Nephron progenitor cell (in vitro differentiated cells): ENCODE results near the gene AFAP1.

ENCODE experiments used
- DNase-seq: peaks from one replicate; pipeline ENCODE4 v3.0.0; 2021
- H3K27ac Mint-ChIP-seq: 2 replicates; pipeline ENCODE4 v1.8.0; 2021; ENCODE audit warnings: mild to moderate bottlenecking, moderate library complexity, mixed read lengths
- H3K27me3 Mint-ChIP-seq: 2 replicates; pipeline ENCODE4 v1.8.0; 2021; ENCODE audit warnings: mild to moderate bottlenecking, low read depth, mixed read lengths; ENCODE audit not compliant: poor library complexity
- H3K36me3 Mint-ChIP-seq: 2 replicates; pipeline ENCODE4 v1.8.0; 2021; ENCODE audit warnings: low read depth, mixed read lengths
- H3K4me1 Mint-ChIP-seq: 2 replicates; pipeline ENCODE4 v1.8.0; 2021; ENCODE audit warnings: mixed read lengths
- H3K4me3 Mint-ChIP-seq: 2 replicates; pipeline ENCODE4 v1.8.0; 2021; ENCODE audit warnings: mild to moderate bottlenecking, moderate library complexity, mixed read lengths
- H3K9me3 Mint-ChIP-seq: 2 replicates; pipeline ENCODE4 v1.8.0; 2021; ENCODE audit warnings: mild to moderate bottlenecking, moderate library complexity, mixed read lengths
- TF ChIP-seq, protein P1 (sequence below): fragments of 200-600 bp; sonication (generic); IDR thresholded peaks from 2 replicates; pipeline ENCODE4 v1.5.0; 2021; ENCODE audit warnings: antibody characterized with exemption

Gene AFAP1

DNA sequence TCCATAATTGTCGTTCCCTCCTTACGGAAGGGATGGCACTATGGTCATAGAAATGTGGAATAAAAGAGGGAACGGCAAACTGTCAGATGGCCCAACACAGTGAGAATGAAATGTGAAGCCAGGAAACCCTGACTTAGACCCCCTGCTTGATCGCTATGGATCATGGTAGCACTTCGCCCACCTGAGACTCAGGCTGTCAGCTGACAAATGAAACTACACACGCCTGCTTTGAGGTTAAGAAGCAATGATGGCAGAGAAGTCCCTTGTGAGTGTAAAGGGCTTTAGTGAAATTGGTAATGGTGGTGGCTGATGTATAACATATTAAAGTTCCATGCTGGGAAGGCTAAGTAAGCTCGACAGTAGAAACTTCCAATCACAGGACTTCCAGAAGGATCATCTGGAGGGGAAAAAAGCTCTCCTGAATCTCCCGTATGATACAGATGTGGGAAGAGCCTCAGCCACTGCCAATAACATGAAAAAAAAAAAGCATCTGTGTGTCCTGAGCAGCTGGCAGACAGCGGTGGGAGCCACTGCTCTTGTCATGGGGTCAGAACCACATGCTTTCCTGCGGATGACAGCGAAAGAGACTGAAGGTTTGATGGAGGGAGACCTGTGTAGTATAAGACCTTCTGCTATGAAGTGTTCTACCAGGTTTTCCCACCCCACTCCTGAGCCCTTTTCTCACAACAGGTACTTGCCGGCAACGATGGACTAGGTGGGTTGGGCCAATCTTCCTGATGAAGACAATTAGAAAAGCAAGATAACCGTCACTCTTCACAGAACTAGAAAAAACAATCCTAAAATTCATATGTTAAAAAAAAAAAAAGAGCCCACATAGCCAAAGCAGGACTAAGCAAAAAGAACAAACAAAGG is 107.6 kb downstream of the AFAP1 start:
- H3K4me3 Mint-ChIP-seq, result no peak overlapping the region
- TF ChIP-seq, protein P1, sequence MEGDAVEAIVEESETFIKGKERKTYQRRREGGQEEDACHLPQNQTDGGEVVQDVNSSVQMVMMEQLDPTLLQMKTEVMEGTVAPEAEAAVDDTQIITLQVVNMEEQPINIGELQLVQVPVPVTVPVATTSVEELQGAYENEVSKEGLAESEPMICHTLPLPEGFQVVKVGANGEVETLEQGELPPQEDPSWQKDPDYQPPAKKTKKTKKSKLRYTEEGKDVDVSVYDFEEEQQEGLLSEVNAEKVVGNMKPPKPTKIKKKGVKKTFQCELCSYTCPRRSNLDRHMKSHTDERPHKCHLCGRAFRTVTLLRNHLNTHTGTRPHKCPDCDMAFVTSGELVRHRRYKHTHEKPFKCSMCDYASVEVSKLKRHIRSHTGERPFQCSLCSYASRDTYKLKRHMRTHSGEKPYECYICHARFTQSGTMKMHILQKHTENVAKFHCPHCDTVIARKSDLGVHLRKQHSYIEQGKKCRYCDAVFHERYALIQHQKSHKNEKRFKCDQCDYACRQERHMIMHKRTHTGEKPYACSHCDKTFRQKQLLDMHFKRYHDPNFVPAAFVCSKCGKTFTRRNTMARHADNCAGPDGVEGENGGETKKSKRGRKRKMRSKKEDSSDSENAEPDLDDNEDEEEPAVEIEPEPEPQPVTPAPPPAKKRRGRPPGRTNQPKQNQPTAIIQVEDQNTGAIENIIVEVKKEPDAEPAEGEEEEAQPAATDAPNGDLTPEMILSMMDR, result no peak
- peaks cover 30% of the 10 kb centered on the region for H3K9me3 Mint-ChIP-seq
- peaks cover 7% of the 10 kb centered on the region for H3K27me3 Mint-ChIP-seq
- H3K27ac Mint-ChIP-seq, result peak overlapping the region; percentile 90
- no peak for DNase-seq
- peaks cover 60% of the 10 kb centered on the region for H3K4me1 Mint-ChIP-seq
- peaks cover 90% of the 10 kb centered on the region for H3K36me3 Mint-ChIP-seq

DNA sequence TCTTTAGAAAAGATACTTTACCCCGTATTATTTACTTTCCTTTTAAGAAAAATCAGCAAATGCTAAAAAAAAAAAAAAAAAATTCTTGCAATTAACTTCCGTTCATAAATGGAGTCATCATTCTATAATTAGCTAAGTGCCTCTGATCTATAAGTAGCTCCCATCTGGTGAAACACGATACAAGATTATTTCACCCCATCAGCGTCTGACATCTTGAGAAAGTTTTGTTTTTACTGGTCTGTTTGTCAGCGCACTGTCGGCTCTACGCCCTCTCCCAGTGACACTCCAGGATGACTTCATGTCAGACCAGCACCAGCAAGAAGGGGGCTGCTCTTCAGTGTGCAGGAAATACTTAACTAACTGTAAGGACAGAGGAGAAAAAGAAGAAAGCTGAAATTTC is 108.3 kb downstream of the AFAP1 start:
- Mint-ChIP-seq H3K27me3 (peaks cover 7% of the 10 kb centered on the region), H3K27ac (peak overlapping the region; percentile 90), H3K9me3 (peaks cover 37% of the 10 kb centered on the region), H3K4me1 (peaks cover 64% of the 10 kb centered on the region), H3K4me3 (no peak overlapping the region), H3K36me3 (peaks cover 90% of the 10 kb centered on the region)
- DNase-seq, result no peak
- TF ChIP-seq, protein P1, result no peak

DNA sequence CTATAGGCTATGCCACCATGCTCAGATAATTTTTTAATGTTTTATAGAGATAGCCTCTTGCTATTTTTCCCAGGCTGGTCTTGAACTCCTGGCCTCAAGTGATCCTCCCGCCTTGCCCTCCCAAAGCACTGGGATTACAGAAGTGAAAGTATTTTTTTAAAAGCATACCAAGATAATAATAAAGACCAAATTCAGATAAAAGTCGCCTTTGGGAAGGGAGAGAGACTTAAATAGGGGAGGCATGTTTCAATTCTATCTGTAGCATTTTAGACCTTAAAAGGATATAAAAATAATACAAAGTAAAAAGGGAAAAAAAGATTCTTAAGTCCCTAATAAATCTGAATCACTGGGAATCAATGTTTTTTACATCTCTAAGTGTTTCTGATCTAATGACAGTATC is 108.9 kb downstream of the AFAP1 start:
- Mint-ChIP-seq H3K4me3 (no peak overlapping the region), H3K4me1 (peaks cover 70% of the 10 kb centered on the region), H3K27ac (peak overlapping the region; percentile 90), H3K36me3 (peaks cover 90% of the 10 kb centered on the region), H3K9me3 (peaks cover 38% of the 10 kb centered on the region), H3K27me3 (peaks cover 7% of the 10 kb centered on the region)
- TF ChIP-seq, protein P1, result no peak
- DNase-seq, result no peak

DNA sequence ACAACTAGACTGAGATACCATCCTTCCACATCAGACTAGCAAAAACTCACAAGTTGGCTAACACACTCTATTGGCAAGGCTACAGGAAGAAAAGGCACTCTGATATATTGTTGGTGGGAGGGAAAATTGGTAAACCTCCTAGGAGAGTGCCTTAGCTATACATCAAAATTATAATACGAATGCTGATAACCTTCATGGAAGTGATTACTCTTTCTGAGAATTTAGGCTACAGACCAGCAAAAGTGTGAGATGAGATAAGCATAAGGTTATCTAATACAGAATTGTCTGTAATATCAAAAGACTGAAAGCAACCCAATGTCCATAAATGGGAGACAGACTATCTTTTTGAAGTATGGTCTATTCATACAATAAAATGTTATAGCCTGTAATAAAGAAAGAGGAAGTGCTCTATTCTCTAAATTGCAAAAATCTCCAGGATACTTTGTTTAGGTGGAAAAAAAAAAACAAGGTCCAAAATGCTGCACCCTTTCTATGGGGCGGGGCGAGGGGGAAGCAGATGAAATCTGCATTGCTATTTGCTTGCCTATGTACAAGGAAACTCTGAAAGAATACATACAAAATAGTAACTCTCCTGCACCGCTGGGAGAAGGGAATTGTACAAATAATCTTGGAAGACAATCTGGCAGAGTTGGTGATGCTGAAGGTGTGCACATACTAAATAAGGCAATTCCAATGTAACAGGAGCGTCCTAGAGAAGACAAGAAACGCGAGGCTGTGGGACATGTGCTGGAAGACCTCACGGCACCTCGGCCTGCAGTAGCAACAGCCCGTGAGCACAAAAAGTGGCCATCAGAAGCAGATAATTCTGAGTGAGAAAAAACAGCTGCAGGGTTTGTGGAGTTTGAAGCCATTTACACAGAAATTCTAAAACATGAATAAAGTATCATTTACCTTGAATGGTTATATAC is 109.7 kb downstream of the AFAP1 start:
- peaks cover 94% of the 10 kb centered on the region for H3K36me3 Mint-ChIP-seq
- H3K27ac Mint-ChIP-seq, result peak overlapping the region; percentile 99
- H3K4me3 Mint-ChIP-seq, result no peak overlapping the region
- peaks cover 7% of the 10 kb centered on the region for H3K27me3 Mint-ChIP-seq
- no peak for DNase-seq
- TF ChIP-seq, protein P1, result no peak
- peaks cover 38% of the 10 kb centered on the region for H3K9me3 Mint-ChIP-seq
- peaks cover 78% of the 10 kb centered on the region for H3K4me1 Mint-ChIP-seq

DNA sequence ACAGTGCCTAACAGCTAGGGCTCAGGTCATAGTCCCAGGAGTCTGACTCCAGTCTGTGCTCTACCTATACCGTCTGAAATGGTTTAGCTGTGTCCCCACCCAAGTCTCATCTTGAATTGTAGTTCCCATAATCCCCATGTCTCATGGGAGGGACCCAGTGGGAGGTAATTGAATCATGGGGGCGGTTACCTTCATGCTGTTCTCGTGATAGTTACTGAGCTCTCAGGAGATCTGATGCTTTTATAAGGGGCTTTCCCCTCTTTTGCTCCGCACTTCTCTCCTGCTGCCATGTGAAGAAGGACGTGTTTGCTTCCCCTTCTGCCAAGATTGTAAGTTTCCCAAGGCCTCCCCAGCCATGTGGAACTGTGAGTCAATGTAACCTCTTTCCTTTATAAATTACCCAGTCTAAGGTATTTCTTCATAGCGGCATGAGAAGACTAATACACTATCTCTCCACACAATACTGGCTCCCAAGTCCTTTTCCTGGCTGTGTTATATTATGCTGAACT is 110.8 kb downstream of the AFAP1 start:
- peak overlapping the region; percentile 44 for H3K4me3 Mint-ChIP-seq
- H3K27ac Mint-ChIP-seq, result peak overlapping the region; percentile 99
- H3K4me1 Mint-ChIP-seq, result peaks cover 89% of the 10 kb centered on the region
- H3K36me3 Mint-ChIP-seq, result peaks cover 91% of the 10 kb centered on the region
- peaks cover 31% of the 10 kb centered on the region for H3K9me3 Mint-ChIP-seq
- TF ChIP-seq, protein P1, result no peak
- H3K27me3 Mint-ChIP-seq, result peaks cover 7% of the 10 kb centered on the region
- no peak for DNase-seq
